Ishikawa (cell line): ENCODE data around the gene SLC13A5.

ENCODE experiments used
- EGR1 ChIP-seq: IDR thresholded peaks from 2 replicates; pipeline ENCODE4 v1.6.1; 2012
- EP300 ChIP-seq: IDR thresholded peaks from 2 replicates; pipeline ENCODE4 v1.6.1; 2012; ENCODE audit warnings: borderline replicate concordance
- MAX ChIP-seq: IDR thresholded peaks from 2 replicates; pipeline ENCODE4 v1.6.1; 2012

DNA sequence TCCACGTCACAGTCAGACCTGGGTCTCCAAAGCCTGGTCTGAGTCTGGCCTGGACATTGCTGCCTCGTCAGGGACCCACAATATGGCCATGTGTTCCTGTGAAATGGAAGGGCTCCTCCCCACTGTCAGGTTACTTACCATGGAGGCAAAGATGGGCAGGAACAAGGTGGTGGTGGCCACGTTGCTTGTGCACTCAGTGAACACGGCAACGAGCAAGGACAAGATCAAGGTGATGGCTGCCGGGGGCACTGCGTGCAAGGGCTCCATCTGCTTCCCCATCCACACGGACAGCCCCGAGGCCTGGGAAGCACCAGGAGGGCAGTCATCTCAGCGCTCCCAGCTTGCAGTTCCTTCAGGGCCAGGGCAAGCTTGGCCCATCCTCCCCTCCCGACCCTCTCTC lies 22.5 kb downstream of the SLC13A5 start:
- TF ChIP-seq MAX = no peak
- no peak for TF ChIP-seq EP300
- TF ChIP-seq EGR1 = no peak
